K562 (cell line): Measurements from ENCODE around the gene SLC34A1. TPM values are rescaled to one million over a fixed set of nuclear protein-coding genes. Genes with fewer than 3 reads are reported as not detected.

Source experiments
- ATAC-seq: fragments of 200-7000 bp; cut with Tn5 transposase; 3 replicates; pipeline ENCODE4 v1.9.1; 2020; ENCODE audit warnings: moderate library complexity
- BruUV-seq: library from RNA; stranded (reverse); fragments of 400-500 nt; replicated peaks from 2 replicates; lab custom pipeline; 2021; lab: Mats Ljungman, UMichigan
- CTCF ChIA-PET: fragments of 300-600 bp; formaldehyde crosslinking; extraction: SDS; loops from one replicate; lab custom pipeline; 2021; ENCODE audit warnings: low intra/inter-chr PET ratio; lab: Yijun Ruan, JAX
- POLR2A ChIA-PET: fragments of 300-600, 350-650 bp; sonication (Branson Sonifier 250); formaldehyde crosslinking; extraction: SDS; loops from one replicate; lab custom pipeline; 2021; ENCODE audit warnings: antibody characterized with exemption, inconsistent platforms; lab: Yijun Ruan, JAX
- DNase-seq, 4 experiments: peaks; one replicate each; pipeline versions ENCODE4 v3.0.0 to v3.0.0-alpha.2; 2011 to 2018; ENCODE audit warnings: low spot score in 3 of 4, mixed read lengths in 3 of 4; ENCODE audit errors: extremely low read depth in 1 of 4
- FAIRE-seq: peaks from 2 replicates; lab custom pipeline; 2011; peaks lifted over from hg19 to GRCh38; lab: Jason Lieb, UNC
- H2AFZ ChIP-seq: 2 replicates; pipeline ENCODE4 v1.6.0; 2011; ENCODE audit warnings: low read depth, low read length, control low read depth, inconsistent platforms
- H3K27ac ChIP-seq: fragments of 200-600 bp; 3 replicates; pipeline ENCODE4 v1.8.0; 2011; ENCODE audit warnings: low read depth, mild to moderate bottlenecking, control low read depth, inconsistent platforms, low read length, moderate library complexity, mixed read lengths; ENCODE audit errors: extremely low read depth
- H3K27me3 ChIP-seq, 2 experiments: fragments of 300-600 bp in 1 of 2; 2 replicates in 1 of 2; 3 replicates in 1 of 2; pipeline versions ENCODE4 v1.6.0 to v1.8.0; 2011; ENCODE audit warnings: inconsistent platforms in 2 of 2, low read length in 2 of 2, mild to moderate bottlenecking in 1 of 2, mixed read lengths in 1 of 2, moderate library complexity in 1 of 2; ENCODE audit not compliant: control insufficient read depth in 2 of 2, insufficient read depth in 2 of 2
- H3K36me3 ChIP-seq: fragments of 300-600 bp; 3 replicates; pipeline ENCODE4 v1.8.0; 2011; ENCODE audit warnings: mild to moderate bottlenecking, low read length, inconsistent platforms; ENCODE audit not compliant: control insufficient read depth, insufficient read depth
- H3K4me1 ChIP-seq, 2 experiments: fragments of 200-600 bp in 1 of 2; replicated peaks in 1 of 2; 2 replicates in 1 of 2; 3 replicates in 1 of 2; pipeline versions ENCODE4 v1.5.1 to v1.8.0; 2011; ENCODE audit warnings: inconsistent platforms in 2 of 2, low read length in 2 of 2, mild to moderate bottlenecking in 1 of 2, mixed read lengths in 1 of 2, moderate library complexity in 1 of 2; ENCODE audit not compliant: control insufficient read depth in 2 of 2, insufficient read depth in 2 of 2
- H3K4me2 ChIP-seq: 2 replicates; pipeline ENCODE4 v1.6.1; 2011; ENCODE audit warnings: low read length, control low read depth, inconsistent platforms, mixed read lengths; ENCODE audit not compliant: insufficient read depth
- H3K4me3 ChIP-seq: fragments of 200-600 bp; sonication (generic), shearing (Covaris generic); 2 replicates; pipeline ENCODE4 v1.5.1; 2016; ENCODE audit warnings: control low read depth, inconsistent platforms
- H3K79me2 ChIP-seq: fragments of 200-600 bp; 3 replicates; pipeline ENCODE4 v1.8.0; 2011; ENCODE audit warnings: low read length, inconsistent platforms; ENCODE audit not compliant: control insufficient read depth, insufficient read depth
- H3K9ac ChIP-seq, 2 experiments: 2 replicates each; pipeline versions ENCODE4 v1.6.0 to v1.6.1; 2011; ENCODE audit warnings: low read depth in 2 of 2, low read length in 2 of 2, control low read depth in 1 of 2, inconsistent platforms in 1 of 2, mild to moderate bottlenecking in 1 of 2, mixed read lengths in 1 of 2; ENCODE audit not compliant: insufficient read depth in 1 of 2
- H3K9me1 ChIP-seq: one replicate; pipeline ENCODE4 v1.6.0; 2011; ENCODE audit warnings: inconsistent platforms, mild to moderate bottlenecking, low read length, moderate library complexity; ENCODE audit not compliant: control insufficient read depth, insufficient read depth
- H3K9me3 ChIP-seq: replicated peaks from 2 replicates; pipeline ENCODE4 v1.5.1; 2011; ENCODE audit warnings: low read depth, low read length, inconsistent platforms; ENCODE audit not compliant: control insufficient read depth, insufficient read depth
- H4K20me1 ChIP-seq: replicated peaks from 2 replicates; pipeline ENCODE4 v1.6.1; 2011; ENCODE audit warnings: low read length, inconsistent platforms, mixed read lengths; ENCODE audit not compliant: control insufficient read depth, insufficient read depth
- CAMTA2 ChIP-seq: fragments of 250-450 bp; sonication (Bioruptor Pico); conservative IDR thresholded peaks from 2 replicates; pipeline ENCODE4 v1.5.1; 2022
- CC2D1A ChIP-seq: fragments of 450-650 bp; IDR thresholded peaks from 2 replicates; pipeline ENCODE4 v1.6.1; 2017; ENCODE audit warnings: mild to moderate bottlenecking
- DNMT1 ChIP-seq: fragments of 450-650 bp; IDR thresholded peaks from 2 replicates; pipeline ENCODE4 v1.6.1; 2016; ENCODE audit warnings: antibody characterized with exemption, mild to moderate bottlenecking
- ETS1 ChIP-seq: conservative IDR thresholded peaks from 2 replicates; pipeline ENCODE4 v1.6.1; 2011; ENCODE audit warnings: low read depth, mild to moderate bottlenecking, low read length; ENCODE audit not compliant: control insufficient read depth
- FOXJ2 ChIP-seq: fragments of 200-800 bp; sonication (Bioruptor generic); IDR thresholded peaks from 2 replicates; pipeline ENCODE4 v1.6.1; 2016; ENCODE audit warnings: missing genetic modification characterization, missing compliant biosample characterization
- KAT8 ChIP-seq: fragments of 450-650 bp; IDR thresholded peaks from 2 replicates; pipeline ENCODE4 v1.6.1; 2016; ENCODE audit warnings: low read depth, mild to moderate bottlenecking
- MCM5 ChIP-seq: fragments of 450-650 bp; IDR thresholded peaks from 2 replicates; pipeline ENCODE4 v1.6.1; 2016; ENCODE audit warnings: low read depth
- NR2C1 ChIP-seq, 2 experiments: fragments of 450-650 bp; IDR thresholded peaks; 2 replicates each; pipeline ENCODE4 v1.6.1; 2017; ENCODE audit warnings: mild to moderate bottlenecking in 2 of 2, antibody characterized with exemption in 1 of 2, inconsistent platforms in 1 of 2, missing compliant biosample characterization in 1 of 2, missing genetic modification characterization in 1 of 2
- PHB ChIP-seq: fragments of 250-450 bp; sonication (Bioruptor Pico); IDR thresholded peaks from 2 replicates; pipeline ENCODE4 v1.5.0; 2021
- RBM15 ChIP-seq: fragments of 200-400 bp; formaldehyde crosslinking; IDR thresholded peaks from 2 replicates; pipeline ENCODE4 v1.6.1; 2018; ENCODE audit warnings: mild to moderate bottlenecking, low read length, moderate library complexity; ENCODE audit not compliant: insufficient read depth
- RFX1 ChIP-seq: fragments of 450-650 bp; IDR thresholded peaks from 2 replicates; pipeline ENCODE4 v1.6.1; 2016; ENCODE audit warnings: mild to moderate bottlenecking, moderate library complexity
- RHOXF2B ChIP-seq: fragments of 250-450 bp; sonication (Bioruptor Pico); conservative IDR thresholded peaks from 2 replicates; pipeline ENCODE4 v1.5.1; 2021
- STAT5B ChIP-seq: fragments of 250-450 bp; sonication (Bioruptor Pico); IDR thresholded peaks from 2 replicates; pipeline ENCODE4 v1.8.0; 2021; ENCODE audit warnings: mild to moderate bottlenecking, inconsistent platforms
- TAF1 ChIP-seq: IDR thresholded peaks from 2 replicates; pipeline ENCODE4 v1.6.1; 2011; ENCODE audit warnings: mild to moderate bottlenecking, low read length, moderate library complexity; ENCODE audit not compliant: insufficient read depth, control insufficient read depth, severe bottlenecking; ENCODE audit errors: extremely low read depth
- ZNF212 ChIP-seq: fragments of 450-650 bp; formaldehyde crosslinking; IDR thresholded peaks from 2 replicates; pipeline ENCODE4 v1.4.0; 2020; ENCODE audit warnings: mild to moderate bottlenecking
- WGBS: fragments of 100-300 bp; shearing (Covaris generic); methylation state at CpG from one replicate; pipeline ENCODE4 v1.1.6; 2016; ENCODE audit warnings: low coverage, mixed read lengths; ENCODE audit not compliant: insufficient coverage; ENCODE audit errors: missing lambda C conversion rate; 5-methylcytosine and 5-hydroxymethylcytosine counted together
- in situ Hi-C: fragments of 300-500 bp; cut with MboI; formaldehyde crosslinking; loops from 4 replicates; pipeline ENCODE4 v1.15.0; 2018; ENCODE audit warnings: inconsistent platforms, mixed read lengths
- intact Hi-C: fragments of 100-400 bp; cut with micrococcal nuclease; formaldehyde crosslinking; loops from 2 replicates; pipeline ENCODE4 v1.14.2; 2022
- polyA plus RNA-seq, 8 experiments: library from polyadenylated mRNA; depleted of rRNA in 4 of 8; stranded (reverse) in 5 of 8; unstranded in 3 of 8; fragments of >200 nt; fragmentation: Nextera tagmentation in 2 of 8; fragmentation: Illumina TruSeq in 1 of 8; extraction: Ambion mirVana in 2 of 8; extraction: Trizol in 1 of 8; gene quantifications; 2 replicates each; pipeline versions ENCODE4 v1.2.1 to v1.2.3, GENCODE V29; 2011 to 2014; ENCODE audit warnings: inconsistent platforms in 1 of 8, missing spikeins in 1 of 8
- total RNA-seq, 7 experiments: library from RNA; depleted of rRNA in 6 of 7; stranded (reverse); fragments of >200 nt in 6 of 7; fragmentation: Illumina TruSeq in 2 of 7; extraction: Trizol in 2 of 7; gene quantifications; 2 replicates each; pipeline versions ENCODE4 v1.2.1 to v1.2.3, GENCODE V29; 2011 to 2021; ENCODE audit warnings: low replicate concordance in 1 of 7

Gene SLC34A1
- total and polyA plus RNA-seq, 9 of the 15 experiments (the other 6 are each of a cell fraction or from before 2014, with no cell fraction given), result not detected

GRCh38 chr5:177409043-177409801 lies 25.0 kb downstream of the SLC34A1 start, which contains the start of gene F12:
TSS of gene F12 (minus strand) at chr5:177409564. CDS start at chr5:177409527, 37 bp downstream.
- Histone ChIP-seq H3K9me1 (no peaks in the 10 kb centered on the region), H3K4me3 (no peak within 1 kb of the TSS), H3K79me2 (peaks cover 4% of the 10 kb centered on the region; the same call in 1 of the 3 replicates), H4K20me1 (no peaks in the 10 kb centered on the region), H2AFZ (no peak within 1 kb of the TSS), H3K9me3 (no peaks in the 10 kb centered on the region), H3K4me2 (no peak within 1 kb of the TSS), H3K27me3 (no peaks in the 10 kb centered on the region), H3K4me1 (peaks cover 10 to 17% of the 10 kb centered on the region in 2 experiments), H3K36me3 (no peaks in the 10 kb centered on the region), H3K9ac (peak within 1 kb of the TSS in 1 of 2 experiments; percentile 67; a peak in 2 of 4 replicates), H3K27ac (no peak within 1 kb of the TSS)
- ATAC-seq, result no peak
- TF ChIP-seq FOXJ2 (tag) (no peak), RHOXF2B (CRISPR knock-in tag) (no peak)
- FAIRE-seq, result no peak
- in situ Hi-C loops (no loop called here), intact Hi-C loops (no loop called here)
- WGBS, result 49% methylated on average over 9 of the region's 9 CpGs
- no peak for DNase-seq
- POLR2A ChIA-PET, result interaction anchor here (0.6 to 2.1 kb wide), 5 partner anchors 17 to 26 kb away, joined by 3 to 5 read pairs (median 3); partner anchors contain the start of gene GRK6
- CTCF ChIA-PET, result no interaction called here
- BruUV-seq, result no TSS peak

- POLR2A ChIA-PET, result no interaction called here
- no peaks in the 10 kb centered on the region for H3K9me1 ChIP-seq
- TF ChIP-seq CC2D1A, result no peak
- no peak for TF ChIP-seq KAT8
- TF ChIP-seq TAF1, result no peak
- no peak for TF ChIP-seq RBM15
- TF ChIP-seq RFX1, result no peak
- TF ChIP-seq MCM5, result no peak
- TF ChIP-seq PHB (CRISPR knock-in tag), result no peak
- no peak for TF ChIP-seq NR2C1 (IDR thresholded peaks at IDR 0.05)
- no peak for TF ChIP-seq NR2C1 (tag; IDR thresholded peaks at IDR 0.05)
- TF ChIP-seq DNMT1, result no peak
- TF ChIP-seq STAT5B (CRISPR knock-in tag), result no peak
- TF ChIP-seq ZNF212 (CRISPR knock-in tag), result no peak
- no peak for TF ChIP-seq ETS1
- no peak for TF ChIP-seq CAMTA2 (CRISPR knock-in tag)
Measured at GRCh38 chr5:177410575-177410974, 26.3 kb downstream of the SLC34A1 start.

More at GRCh38 chr5:177410575-177410974, 26.3 kb downstream of the SLC34A1 start:
- Histone ChIP-seq H2AFZ (no peak overlapping the region), H3K4me1 (peaks cover 0 to 5% of the 10 kb centered on the region in 2 experiments; a peak in 4 of 5 replicates), H3K9me3 (no peaks in the 10 kb centered on the region), H3K4me3 (no peak overlapping the region), H4K20me1 (no peaks in the 10 kb centered on the region), H3K27me3 (no peaks in the 10 kb centered on the region), H3K27ac (no peak overlapping the region), H3K9ac (no peak overlapping the region), H3K4me2 (no peak overlapping the region), H3K79me2 (no peaks in the 10 kb centered on the region), H3K36me3 (no peaks in the 10 kb centered on the region)
- intact Hi-C loops (no loop called here), in situ Hi-C loops (no loop called here)
- 42% methylated on average over 3 of the region's 3 CpGs for WGBS
- ATAC-seq, result no peak
- no TSS peak for BruUV-seq
- FAIRE-seq, result no peak
- no peak for DNase-seq
- CTCF ChIA-PET, result no interaction called here
